Activated naive CD4-positive, alpha-beta T cell treated with anti-CD3 and anti-CD28 coated beads, Interleukin-2, amount 10 ng/mL, durations not matched to agents 7 days and 5 days (primary cell): ENCODE measurements around the gene ALG6.
"Not testable (repeated sequence)": the region's sequence is repeated elsewhere in the genome, so short reads cannot be mapped to it uniquely, and the experiment has no call there.

Experiments used
- CTCF ChIA-PET: fragments of 350-600 bp; sonication (Branson Sonifier 250); formaldehyde crosslinking; loops from one replicate; lab custom pipeline; 2021; ENCODE audit warnings: antibody characterized with exemption; lab: Charles Lee
- DNase-seq: peaks from one replicate; pipeline ENCODE4 v3.0.0-alpha.2; 2020
- H3K27ac Mint-ChIP-seq: one replicate; pipeline ENCODE4 v1.8.0; 2021; ENCODE audit warnings: mild to moderate bottlenecking, moderate library complexity, mixed read lengths
- H3K27me3 Mint-ChIP-seq: one replicate; pipeline ENCODE4 v1.8.0; 2021; ENCODE audit warnings: mild to moderate bottlenecking, mixed read lengths
- H3K36me3 Mint-ChIP-seq: one replicate; pipeline ENCODE4 v1.8.0; 2021; ENCODE audit warnings: mixed read lengths
- H3K4me1 Mint-ChIP-seq: one replicate; pipeline ENCODE4 v1.8.0; 2021; ENCODE audit warnings: mixed read lengths
- H3K4me3 Mint-ChIP-seq: one replicate; pipeline ENCODE4 v1.8.0; 2021; ENCODE audit warnings: mild to moderate bottlenecking, moderate library complexity, mixed read lengths
- H3K9me3 Mint-ChIP-seq: one replicate; pipeline ENCODE4 v1.8.0; 2021; ENCODE audit warnings: mixed read lengths

ALG6 gene

GRCh38 chr1:63356234-63356633 is 11.2 kb upstream of the ALG6 start:
- H3K4me3 Mint-ChIP-seq, H3K9me3 Mint-ChIP-seq, H3K4me1 Mint-ChIP-seq, DNase-seq, H3K27ac Mint-ChIP-seq, H3K36me3 Mint-ChIP-seq: not testable (repeated sequence)
- CTCF ChIA-PET, result interaction anchor here (0.6 kb wide), 1 partner anchor 261 kb away, joined by 4 read pairs; no protein-coding TSS in a partner anchor
- H3K27me3 Mint-ChIP-seq, result peaks cover 20% of the 10 kb centered on the region

- H3K36me3 Mint-ChIP-seq, result no peaks in the 10 kb centered on the region
- peaks cover 24% of the 10 kb centered on the region for H3K27me3 Mint-ChIP-seq
- DNase-seq, result no peak
- no peaks in the 10 kb centered on the region for H3K9me3 Mint-ChIP-seq
- no peak overlapping the region for H3K27ac Mint-ChIP-seq
- H3K4me1 Mint-ChIP-seq, result no peaks in the 10 kb centered on the region
- H3K4me3 Mint-ChIP-seq, result no peak overlapping the region
- CTCF ChIA-PET, result no interaction called here
These were observed 7.9 kb upstream of the ALG6 start for GRCh38 chr1:63359561-63359960.

GRCh38 chr1:63362073-63362472 is 5.4 kb upstream of the ALG6 start:
- Mint-ChIP-seq H3K9me3 (no peaks in the 10 kb centered on the region), H3K36me3 (no peaks in the 10 kb centered on the region), H3K4me3 (no peak overlapping the region), H3K27ac (no peak overlapping the region), H3K27me3 (peaks cover 19% of the 10 kb centered on the region), H3K4me1 (peaks cover 7% of the 10 kb centered on the region)
- no peak for DNase-seq
- CTCF ChIA-PET, result no interaction called here

GRCh38 chr1:63362578-63362977 is 4.8 kb upstream of the ALG6 start:
- no peaks in the 10 kb centered on the region for H3K9me3 Mint-ChIP-seq

GRCh38 chr1:63363014-63363413 is 4.4 kb upstream of the ALG6 start:
- Mint-ChIP-seq H3K36me3 (no peaks in the 10 kb centered on the region), H3K4me3 (no peak overlapping the region), H3K27ac (no peak overlapping the region), H3K27me3 (peaks cover 19% of the 10 kb centered on the region), H3K4me1 (peaks cover 11% of the 10 kb centered on the region), H3K9me3 (no peaks in the 10 kb centered on the region)
- no peak for DNase-seq
- CTCF ChIA-PET, result no interaction called here

More at GRCh38 chr1:63362578-63362977, 4.8 kb upstream of the ALG6 start:
- Mint-ChIP-seq H3K36me3 (no peaks in the 10 kb centered on the region), H3K4me1 (peaks cover 8% of the 10 kb centered on the region), H3K4me3 (no peak overlapping the region), H3K27ac (no peak overlapping the region), H3K27me3 (peaks cover 19% of the 10 kb centered on the region)
- DNase-seq, result no peak
- CTCF ChIA-PET, result no interaction called here

GRCh38 chr1:63366908-63367214 is 566 bp upstream of the ALG6 start:
- no peak for DNase-seq
- H3K9me3 Mint-ChIP-seq, result no peaks in the 10 kb centered on the region
- H3K36me3 Mint-ChIP-seq, result peaks cover 11% of the 10 kb centered on the region
- peak overlapping the region; percentile 38 for H3K27ac Mint-ChIP-seq
- H3K27me3 Mint-ChIP-seq, result peaks cover 9% of the 10 kb centered on the region
- peaks cover 25% of the 10 kb centered on the region for H3K4me1 Mint-ChIP-seq
- CTCF ChIA-PET, result no interaction called here
- H3K4me3 Mint-ChIP-seq, result peak overlapping the region; percentile 73

- no peak for DNase-seq
- Mint-ChIP-seq H3K4me1 (peaks cover 25% of the 10 kb centered on the region), H3K9me3 (no peaks in the 10 kb centered on the region), H3K27me3 (peaks cover 6% of the 10 kb centered on the region), H3K4me3 (peak overlapping the region; percentile 89), H3K27ac (peak overlapping the region; percentile 66), H3K36me3 (peaks cover 18% of the 10 kb centered on the region)
- CTCF ChIA-PET, result interaction anchor here (1.1 kb wide), 1 partner anchor 8 kb away, joined by 3 read pairs; no protein-coding TSS in a partner anchor
These were observed 704 bp downstream of the ALG6 start for GRCh38 chr1:63368131-63368530.

GRCh38 chr1:63379583-63379982 is 12.2 kb downstream of the ALG6 start:
- H3K27ac Mint-ChIP-seq, result no peak overlapping the region
- no peaks in the 10 kb centered on the region for H3K9me3 Mint-ChIP-seq
- no peak overlapping the region for H3K4me3 Mint-ChIP-seq
- peaks cover 32% of the 10 kb centered on the region for H3K36me3 Mint-ChIP-seq
- no peaks in the 10 kb centered on the region for H3K27me3 Mint-ChIP-seq
- H3K4me1 Mint-ChIP-seq, result peaks cover 4% of the 10 kb centered on the region
- CTCF ChIA-PET, result no interaction called here
- DNase-seq, result no peak

GRCh38 chr1:63381741-63382140 is 14.3 kb downstream of the ALG6 start:
- H3K4me3 Mint-ChIP-seq, result no peak overlapping the region
- no peak overlapping the region for H3K27ac Mint-ChIP-seq
- peaks cover 35% of the 10 kb centered on the region for H3K36me3 Mint-ChIP-seq
- peaks cover 6% of the 10 kb centered on the region for H3K4me1 Mint-ChIP-seq
- CTCF ChIA-PET, result no interaction called here
- no peak for DNase-seq
- H3K9me3 Mint-ChIP-seq, result no peaks in the 10 kb centered on the region
- no peaks in the 10 kb centered on the region for H3K27me3 Mint-ChIP-seq

- Mint-ChIP-seq H3K4me3 (no peak overlapping the region), H3K27ac (no peak overlapping the region), H3K27me3 (no peaks in the 10 kb centered on the region), H3K36me3 (peaks cover 30% of the 10 kb centered on the region), H3K4me1 (no peaks in the 10 kb centered on the region), H3K9me3 (no peaks in the 10 kb centered on the region)
- CTCF ChIA-PET, result interaction anchor here (0.6 to 0.9 kb wide), 3 partner anchors 10 to 168 kb away, joined by 3 read pairs; no protein-coding TSS in a partner anchor
- no peak for DNase-seq
These were observed 34.5 kb downstream of the ALG6 start for GRCh38 chr1:63401945-63402344.

GRCh38 chr1:63403386-63403785 is 36.0 kb downstream of the ALG6 start:
- Mint-ChIP-seq H3K36me3 (peaks cover 29% of the 10 kb centered on the region), H3K27ac (no peak overlapping the region)
- CTCF ChIA-PET, result no interaction called here

GRCh38 chr1:63405021-63405420 is 37.6 kb downstream of the ALG6 start:
- Mint-ChIP-seq H3K36me3 (peaks cover 29% of the 10 kb centered on the region), H3K27ac (no peak overlapping the region), H3K9me3 (no peaks in the 10 kb centered on the region), H3K4me3 (no peak overlapping the region), H3K27me3 (no peaks in the 10 kb centered on the region), H3K4me1 (no peaks in the 10 kb centered on the region)
- DNase-seq, result no peak
- CTCF ChIA-PET, result no interaction called here

More at GRCh38 chr1:63403386-63403785, 36.0 kb downstream of the ALG6 start:
- H3K9me3 Mint-ChIP-seq, result no peaks in the 10 kb centered on the region
- no peak for DNase-seq
- no peak overlapping the region for H3K4me3 Mint-ChIP-seq
- no peaks in the 10 kb centered on the region for H3K4me1 Mint-ChIP-seq
- H3K27me3 Mint-ChIP-seq, result no peaks in the 10 kb centered on the region

- no peaks in the 10 kb centered on the region for H3K4me1 Mint-ChIP-seq
- no peaks in the 10 kb centered on the region for H3K9me3 Mint-ChIP-seq
- CTCF ChIA-PET, result no interaction called here
- H3K27me3 Mint-ChIP-seq, result no peaks in the 10 kb centered on the region
- peaks cover 29% of the 10 kb centered on the region for H3K36me3 Mint-ChIP-seq
- DNase-seq, result no peak
- H3K4me3 Mint-ChIP-seq, result no peak overlapping the region
- no peak overlapping the region for H3K27ac Mint-ChIP-seq
These were observed 38.6 kb downstream of the ALG6 start for GRCh38 chr1:63405987-63406386.

- peaks cover 33% of the 10 kb centered on the region for H3K36me3 Mint-ChIP-seq
- H3K27ac Mint-ChIP-seq, result no peak overlapping the region
- no peak overlapping the region for H3K4me3 Mint-ChIP-seq
- no peak for DNase-seq
- H3K9me3 Mint-ChIP-seq, result no peaks in the 10 kb centered on the region
- H3K27me3 Mint-ChIP-seq, result no peaks in the 10 kb centered on the region
- no peaks in the 10 kb centered on the region for H3K4me1 Mint-ChIP-seq
- CTCF ChIA-PET, result no interaction called here
These were observed 39.6 kb downstream of the ALG6 start for GRCh38 chr1:63407002-63407401.

GRCh38 chr1:63408331-63408730 is 40.9 kb downstream of the ALG6 start:
- Mint-ChIP-seq H3K36me3 (peaks cover 36% of the 10 kb centered on the region), H3K4me3 (no peak overlapping the region), H3K27ac (no peak overlapping the region), H3K9me3 (no peaks in the 10 kb centered on the region), H3K27me3 (no peaks in the 10 kb centered on the region), H3K4me1 (no peaks in the 10 kb centered on the region)
- no peak for DNase-seq
- CTCF ChIA-PET, result no interaction called here

- no peak overlapping the region for H3K27ac Mint-ChIP-seq
- H3K27me3 Mint-ChIP-seq, result no peaks in the 10 kb centered on the region
- DNase-seq, result no peak
- CTCF ChIA-PET, result interaction anchor here (1.2 to 1.4 kb wide), 2 partner anchors 9 to 17 kb away, joined by 3 read pairs; no protein-coding TSS in a partner anchor
- no peaks in the 10 kb centered on the region for H3K9me3 Mint-ChIP-seq
- no peaks in the 10 kb centered on the region for H3K4me1 Mint-ChIP-seq
- peaks cover 20% of the 10 kb centered on the region for H3K36me3 Mint-ChIP-seq
- no peak overlapping the region for H3K4me3 Mint-ChIP-seq
These were observed 43.6 kb downstream of the ALG6 start for GRCh38 chr1:63411066-63411465.
